Left renal cortex interstitium (tissue), 4 donors: Measurements from ENCODE around the gene ANKRD11. TPM values are rescaled to one million over a fixed set of nuclear protein-coding genes. Genes with fewer than 3 reads are reported as not detected.

ENCODE experiments used
- DNase-seq, 4 donors: peaks; one replicate each; pipeline ENCODE4 v3.0.0-alpha.2; 2013; ENCODE audit warnings: low read depth in 4 of 4, low spot score in 2 of 4, missing footprints in 1 of 4
- polyA plus RNA-seq, 4 donors: library from polyadenylated mRNA; unstranded; fragments of 120-200 nt; gene quantifications; one replicate each; pipeline ENCODE4 v1.2.1, GENCODE V29; 2013; ENCODE audit not compliant: insufficient read length in 4 of 4

The ANKRD11 gene
- polyA plus RNA-seq, 4 donors = 80.8 to 129 (median 102) TPM

- DNase-seq = no peak
Measured at GRCh38 chr16:89232107-89232506, 258.3 kb downstream of the ANKRD11 start.

DNA sequence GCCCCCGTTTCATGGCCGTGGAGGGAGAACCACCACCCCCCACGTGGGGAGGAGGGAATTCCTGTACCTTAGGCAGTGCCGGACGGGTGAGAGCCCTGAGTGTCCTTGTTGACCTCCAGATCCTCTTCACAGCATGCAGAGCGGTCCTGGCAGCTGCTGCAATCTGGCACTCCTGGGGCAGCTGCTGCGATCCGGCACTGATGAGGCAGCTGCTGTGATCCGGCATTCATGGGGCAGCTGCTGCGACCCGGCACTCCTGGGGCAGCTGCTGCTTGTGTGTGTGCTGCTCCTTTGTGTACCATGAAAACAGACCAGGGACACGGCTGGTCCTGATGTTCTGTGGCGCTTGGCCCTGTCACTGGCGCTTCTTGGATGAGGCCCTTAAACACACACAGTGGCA is 260.1 kb downstream of the ANKRD11 start:
- DNase-seq = no peak

GRCh38 chr16:89224665-89225064 is 265.7 kb downstream of the ANKRD11 start:
- DNase-seq = no peak

GRCh38 chr16:89222931-89223330 is 267.4 kb downstream of the ANKRD11 start:
- no peak for DNase-seq

- no peak for DNase-seq
Measured at GRCh38 chr16:89221604-89222003, 268.8 kb downstream of the ANKRD11 start.

DNA sequence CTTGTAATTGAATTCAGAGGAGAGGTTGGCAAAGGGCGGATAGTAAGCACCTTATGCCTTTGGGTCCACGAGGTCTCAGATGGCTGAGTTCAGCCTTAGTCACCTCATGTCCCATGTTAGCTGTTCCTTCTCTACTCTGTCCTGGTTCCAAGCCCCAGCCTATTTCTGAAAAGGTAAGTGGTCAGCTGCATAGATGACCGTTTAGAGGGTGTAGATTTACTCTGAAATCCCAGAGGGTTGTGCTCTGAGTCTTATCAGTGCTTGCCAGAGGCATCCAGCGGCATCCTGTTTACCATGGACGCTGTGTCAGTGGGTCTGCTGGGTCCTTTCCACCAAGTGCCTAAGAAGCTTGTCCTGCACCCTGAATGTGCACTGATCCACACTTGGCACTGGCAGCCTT is 271.0 kb downstream of the ANKRD11 start:
- DNase-seq = no peak

Other genes starting within 250 kb of the ANKRD11 start
- gene SPG7, start 17.8 kb upstream of the ANKRD11 start, polyA plus RNA-seq = 100 to 1,000 TPM in 2 of 4 donors, 10 to 100 TPM in 2; 80.0 to 142 (median 110) TPM
- 1,000 to 10,000 TPM; 1,722 to 3,231 (median 2,380) TPM for gene RPL13, start 70.1 kb upstream of the ANKRD11 start, polyA plus RNA-seq
- 1 to 10 TPM; 1.9 to 6.4 (median 5.0) TPM for gene CPNE7, start 85.2 kb upstream of the ANKRD11 start, polyA plus RNA-seq
- 10 to 100 TPM; 24.5 to 51.1 (median 41.6) TPM for gene DPEP1, start 123.1 kb upstream of the ANKRD11 start, polyA plus RNA-seq
- gene CHMP1A, start 167.1 kb upstream of the ANKRD11 start, polyA plus RNA-seq = 10 to 100 TPM; 69.0 to 96.4 (median 85.2) TPM
- 10 to 100 TPM; 13.9 to 16.6 (median 15.6) TPM for gene SPATA33, start 167.3 kb upstream of the ANKRD11 start, polyA plus RNA-seq
- 100 to 1,000 TPM in 2 of 4 donors, 10 to 100 TPM in 2; 87.1 to 165 (median 121) TPM for gene CDK10, start 196.1 kb upstream of the ANKRD11 start, polyA plus RNA-seq
- 1 to 10 TPM; 5.3 to 9.8 (median 8.2) TPM for gene SPATA2L, start 211.1 kb upstream of the ANKRD11 start, polyA plus RNA-seq
- 10 to 100 TPM in 3 of 4 donors, 1 to 10 TPM in 1; 8.7 to 16.3 (median 15.5) TPM for gene VPS9D1, start 230.3 kb upstream of the ANKRD11 start, polyA plus RNA-seq
- 10 to 100 TPM; 20.9 to 39.6 (median 29.8) TPM for gene ZNF276, start 231.0 kb upstream of the ANKRD11 start, polyA plus RNA-seq